ENCODE data around the gene RFX4.

The RFX4 gene

GRCh38 chr12:106774808-106775524 lies 192.2 kb downstream of the RFX4 start:
- TF ChIP-seq CTCF (IDR thresholded peaks at IDR 0.05; ENCODE audit: borderline replicate concordance, insufficient read depth, low read depth, low read length): no peak
- H3K4me3 ChIP-seq (ENCODE audit: low read depth, low read length): peak overlapping the region; percentile 96

- TF ChIP-seq CTCF (IDR thresholded peaks at IDR 0.05; ENCODE audit: borderline replicate concordance, insufficient read depth, low read depth, low read length): no peak
- H3K4me3 ChIP-seq (ENCODE audit: low read depth, low read length): no peak overlapping the region
Observed at GRCh38 chr12:106776897-106777296, 194.1 kb downstream of the RFX4 start.

- no peak overlapping the region for H3K4me3 ChIP-seq (ENCODE audit: low read depth, low read length)
- no peak for TF ChIP-seq CTCF (IDR thresholded peaks at IDR 0.05; ENCODE audit: borderline replicate concordance, insufficient read depth, low read depth, low read length)
Observed at GRCh38 chr12:106780010-106780631, 197.3 kb downstream of the RFX4 start.

GRCh38 chr12:106782619-106783018 lies 199.8 kb downstream of the RFX4 start:
- TF ChIP-seq CTCF (IDR thresholded peaks at IDR 0.05; ENCODE audit: borderline replicate concordance, insufficient read depth, low read depth, low read length): no peak
- H3K4me3 ChIP-seq (ENCODE audit: low read depth, low read length): no peak overlapping the region

- no peak for TF ChIP-seq CTCF (IDR thresholded peaks at IDR 0.05; ENCODE audit: borderline replicate concordance, insufficient read depth, low read depth, low read length)
- H3K4me3 ChIP-seq (ENCODE audit: low read depth, low read length): no peak overlapping the region
Observed at GRCh38 chr12:106783515-106783914, 200.7 kb downstream of the RFX4 start.

- no peak overlapping the region for H3K4me3 ChIP-seq (ENCODE audit: low read depth, low read length)
- TF ChIP-seq CTCF (IDR thresholded peaks at IDR 0.05; ENCODE audit: borderline replicate concordance, insufficient read depth, low read depth, low read length): no peak
Observed at GRCh38 chr12:106790020-106790419, 207.2 kb downstream of the RFX4 start.

- H3K4me3 ChIP-seq (ENCODE audit: low read depth, low read length): no peak overlapping the region
- no peak for TF ChIP-seq CTCF (IDR thresholded peaks at IDR 0.05; ENCODE audit: borderline replicate concordance, insufficient read depth, low read depth, low read length)
Observed at GRCh38 chr12:106791531-106791930, 208.7 kb downstream of the RFX4 start.

Data from GM12875 (cell line).